Liver (tissue), 2 donors: Measurements from ENCODE around the gene SOBP.

ENCODE experiments used
- RAD21 ChIP-seq, 2 donors: IDR thresholded peaks; 2 replicates each; pipeline ENCODE4 v1.6.1; 2016; ENCODE audit warnings: antibody characterized with exemption in 2 of 2, mild to moderate bottlenecking in 2 of 2
- TAF1 ChIP-seq: conservative IDR thresholded peaks from 2 replicates; pipeline ENCODE4 v1.6.1; 2016; ENCODE audit warnings: antibody characterized with exemption, mild to moderate bottlenecking
- donor health status: healthy.

DNA sequence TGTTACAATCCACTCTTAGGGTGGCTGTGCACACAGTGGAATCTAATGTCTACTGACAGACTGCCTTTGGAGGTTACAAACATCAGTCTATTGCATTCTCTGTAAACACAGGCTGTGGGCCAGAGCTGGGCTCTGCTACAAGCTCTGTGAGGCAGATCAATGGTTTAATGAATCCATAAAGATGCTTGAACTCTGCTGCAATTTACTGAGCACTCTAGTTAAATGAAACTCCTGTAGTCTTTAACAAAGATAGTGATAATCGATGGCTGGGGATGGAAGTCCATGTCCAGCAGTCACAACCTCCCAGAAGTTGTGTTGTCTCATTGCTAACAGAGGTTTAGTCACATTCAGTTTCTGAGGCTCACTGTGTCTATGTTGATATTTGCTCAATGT lies 50.5 kb downstream of the SOBP start:
- TF ChIP-seq RAD21 (IDR thresholded peaks at IDR 0.05) (peak; percentile 41 to 70), TAF1 (peak; percentile 95)
